Measurements from ENCODE around the gene L1CAM.

L1CAM gene

GRCh38 chrX:153816831-153817690 lies 68.9 kb downstream of the L1CAM start:
- TF ChIP-seq GATA2 (IDR thresholded peaks at IDR 0.05; ENCODE audit: low read depth, low read length) (no peak), GATA3 (IDR thresholded peaks at IDR 0.05; ENCODE audit: low read depth, low read length) (no peak)

GRCh38 chrX:153814591-153815315 lies 71.2 kb downstream of the L1CAM start:
- TF ChIP-seq GATA3 (IDR thresholded peaks at IDR 0.05; ENCODE audit: low read depth, low read length) (no peak), GATA2 (IDR thresholded peaks at IDR 0.05; ENCODE audit: low read depth, low read length) (no peak)

- no peak for TF ChIP-seq GATA2 (IDR thresholded peaks at IDR 0.05; ENCODE audit: low read depth, low read length)
- TF ChIP-seq GATA3 (IDR thresholded peaks at IDR 0.05; ENCODE audit: low read depth, low read length), result no peak
Measured at GRCh38 chrX:153813161-153813560, 72.8 kb downstream of the L1CAM start.

- TF ChIP-seq GATA2 (IDR thresholded peaks at IDR 0.05; ENCODE audit: low read depth, low read length) (no peak), GATA3 (IDR thresholded peaks at IDR 0.05; ENCODE audit: low read depth, low read length) (no peak)
Measured at GRCh38 chrX:153812220-153812619, 73.8 kb downstream of the L1CAM start.

Data from SH-SY5Y (cell line).